H9 (cell line): Measurements from ENCODE around the gene MATN4. TPM values are rescaled to one million over a fixed set of nuclear protein-coding genes. Genes with fewer than 3 reads are reported as not detected.

Experiments
- DNase-seq: peaks from one replicate; pipeline ENCODE4 v3.0.0-alpha.2; 2017
- H2AFZ ChIP-seq: one replicate; pipeline ENCODE4 v1.6.1; 2013; ENCODE audit warnings: mild to moderate bottlenecking, low read length, control low read depth, moderate library complexity
- H2AK5ac ChIP-seq: 2 replicates; pipeline ENCODE4 v1.6.1; 2013; ENCODE audit warnings: low read length, control low read depth, mixed read lengths; ENCODE audit not compliant: insufficient read length
- H2BK120ac ChIP-seq: one replicate; pipeline ENCODE4 v1.6.1; 2013; ENCODE audit warnings: low read depth, mild to moderate bottlenecking, low read length, control low read depth, inconsistent platforms; ENCODE audit not compliant: poor library complexity, severe bottlenecking
- H2BK12ac ChIP-seq: 2 replicates; pipeline ENCODE4 v1.6.1; 2013; ENCODE audit warnings: low read length, control low read depth, mixed read lengths, low read depth; ENCODE audit not compliant: insufficient read length
- H2BK15ac ChIP-seq: 2 replicates; pipeline ENCODE4 v1.6.1; 2013; ENCODE audit warnings: low read depth, low read length, control low read depth
- H2BK20ac ChIP-seq: one replicate; pipeline ENCODE4 v1.6.1; 2013; ENCODE audit warnings: low read depth, mild to moderate bottlenecking, low read length, control low read depth, inconsistent platforms; ENCODE audit not compliant: poor library complexity, severe bottlenecking
- H2BK5ac ChIP-seq: 2 replicates; pipeline ENCODE4 v1.6.1; 2013; ENCODE audit warnings: low read length, control low read depth, mixed read lengths; ENCODE audit not compliant: insufficient read length
- H3K14ac ChIP-seq: 2 replicates; pipeline ENCODE4 v1.6.1; 2013; ENCODE audit warnings: low read length, control low read depth; ENCODE audit not compliant: insufficient read depth
- H3K18ac ChIP-seq: 2 replicates; pipeline ENCODE4 v1.6.1; 2013; ENCODE audit warnings: low read depth, mild to moderate bottlenecking, mixed read lengths, low read length, control low read depth; ENCODE audit not compliant: insufficient read length
- H3K23ac ChIP-seq: 2 replicates; pipeline ENCODE4 v1.6.1; 2013; ENCODE audit warnings: low read length, control low read depth, mixed read lengths, low read depth; ENCODE audit not compliant: insufficient read length
- H3K23me2 ChIP-seq: 2 replicates; pipeline ENCODE4 v1.6.1; 2013; ENCODE audit warnings: low read depth, mild to moderate bottlenecking, mixed read lengths, low read length, control low read depth; ENCODE audit not compliant: insufficient read length, poor library complexity, severe bottlenecking
- H3K27ac ChIP-seq: 2 replicates; pipeline ENCODE4 v1.5.1; 2013; ENCODE audit warnings: low read length, control low read depth, mixed read lengths, low read depth; ENCODE audit not compliant: insufficient read length
- H3K27me3 ChIP-seq: 2 replicates; pipeline ENCODE4 v1.6.1; 2013; ENCODE audit warnings: low read length, control low read depth, inconsistent platforms; ENCODE audit not compliant: insufficient read depth
- H3K4ac ChIP-seq: 2 replicates; pipeline ENCODE4 v1.6.1; 2013; ENCODE audit warnings: low read depth, mild to moderate bottlenecking, control low read depth, inconsistent platforms, low read length, moderate library complexity
- H3K4me1 ChIP-seq: 2 replicates; pipeline ENCODE4 v1.6.1; 2013; ENCODE audit warnings: low read length, control low read depth, inconsistent platforms; ENCODE audit not compliant: insufficient read depth
- H3K4me2 ChIP-seq: 2 replicates; pipeline ENCODE4 v1.6.1; 2013; ENCODE audit warnings: low read length, control low read depth, mixed read lengths; ENCODE audit not compliant: insufficient read length, insufficient read depth
- H3K56ac ChIP-seq: 2 replicates; pipeline ENCODE4 v1.6.1; 2013; ENCODE audit warnings: low read depth, mild to moderate bottlenecking, mixed read lengths, low read length, control low read depth; ENCODE audit not compliant: insufficient read length
- H3K79me1 ChIP-seq: 2 replicates; pipeline ENCODE4 v1.6.1; 2013; ENCODE audit warnings: low read depth, mild to moderate bottlenecking, moderate library complexity, low read length, control low read depth, inconsistent platforms; ENCODE audit not compliant: insufficient read depth, poor library complexity, severe bottlenecking
- H3K79me2 ChIP-seq: 2 replicates; pipeline ENCODE4 v1.6.1; 2013; ENCODE audit warnings: low read length, control low read depth, inconsistent platforms; ENCODE audit not compliant: insufficient read depth
- H3K9ac ChIP-seq: 2 replicates; pipeline ENCODE4 v1.6.1; 2013; ENCODE audit warnings: low read length, control low read depth, mixed read lengths; ENCODE audit not compliant: insufficient read length; ENCODE audit errors: extremely low read depth
- H3K9me3 ChIP-seq: one replicate; pipeline ENCODE4 v1.6.1; 2013; ENCODE audit warnings: low read depth, low read length, inconsistent platforms; ENCODE audit not compliant: control insufficient read depth
- H3T11ph ChIP-seq: one replicate; pipeline ENCODE4 v1.6.1; 2013; ENCODE audit warnings: mild to moderate bottlenecking, low read length, control low read depth, inconsistent platforms
- H4K20me1 ChIP-seq: one replicate; pipeline ENCODE4 v1.6.1; 2013; ENCODE audit not compliant: control insufficient read depth, insufficient read length, insufficient read depth
- H4K5ac ChIP-seq: 2 replicates; pipeline ENCODE4 v1.6.1; 2013; ENCODE audit warnings: low read depth, mild to moderate bottlenecking, mixed read lengths, low read length, control low read depth; ENCODE audit not compliant: insufficient read length
- H4K8ac ChIP-seq: replicated peaks from 2 replicates; pipeline ENCODE4 v1.6.1; 2013; ENCODE audit warnings: low read length, control low read depth, mixed read lengths, low read depth; ENCODE audit not compliant: insufficient read length
- H4K91ac ChIP-seq: 2 replicates; pipeline ENCODE4 v1.6.1; 2013; ENCODE audit warnings: low read depth, mild to moderate bottlenecking, moderate library complexity, mixed read lengths, low read length, control low read depth; ENCODE audit not compliant: insufficient read length
- H3K27ac Mint-ChIP-seq, 3 experiments: 2 replicates in 2 of 3; 3 replicates in 1 of 3; pipeline ENCODE4 v1.8.0; 2020 to 2021; ENCODE audit warnings: mixed read lengths in 3 of 3, mild to moderate bottlenecking in 1 of 3, moderate library complexity in 1 of 3
- H3K27me3 Mint-ChIP-seq: 2 replicates; pipeline ENCODE4 v1.8.0; 2021; ENCODE audit warnings: low read depth, mild to moderate bottlenecking, moderate library complexity, mixed read lengths
- H3K36me3 Mint-ChIP-seq, 3 experiments: 2 replicates in 2 of 3; 3 replicates in 1 of 3; pipeline ENCODE4 v1.8.0; 2020 to 2021; ENCODE audit warnings: low read depth in 3 of 3, mixed read lengths in 3 of 3; ENCODE audit not compliant: insufficient read depth in 1 of 3
- H3K4me1 Mint-ChIP-seq, 2 experiments: 2 replicates each; pipeline ENCODE4 v1.8.0; 2020; ENCODE audit warnings: mixed read lengths in 2 of 2
- H3K4me3 Mint-ChIP-seq, 2 experiments: 2 replicates in 1 of 2; 3 replicates in 1 of 2; pipeline ENCODE4 v1.8.0; 2020 to 2021; ENCODE audit warnings: mild to moderate bottlenecking in 2 of 2, mixed read lengths in 2 of 2, moderate library complexity in 1 of 2
- H3K9me3 Mint-ChIP-seq, 2 experiments: 2 replicates in 1 of 2; 3 replicates in 1 of 2; pipeline ENCODE4 v1.8.0; 2020; ENCODE audit warnings: mild to moderate bottlenecking in 2 of 2, mixed read lengths in 2 of 2, moderate library complexity in 1 of 2
- CTCF ChIP-seq: fragments of 200-600 bp; sonication (generic); conservative IDR thresholded peaks from 3 replicates; pipeline ENCODE4 v1.8.0; 2021; ENCODE audit warnings: antibody characterized with exemption, mild to moderate bottlenecking
- WGBS: extraction: QIAGEN DNeasy Blood & Tissue Kit; methylation state at CpG from one replicate; pipeline ENCODE4 v1.1.7; 2013; ENCODE audit warnings: missing lambda C conversion rate, low lambda C conversion rate, mixed read lengths; ENCODE audit not compliant: insufficient read length; ENCODE audit errors: extremely low coverage; 5-methylcytosine and 5-hydroxymethylcytosine counted together
- total RNA-seq: library from RNA; stranded (reverse); gene quantifications from 2 replicates; pipeline ENCODE4 v1.2.1, GENCODE V29; 2021

MATN4 gene
- total RNA-seq, 1 experiment from 2014 or later, result 0.11 TPM

- DNase-seq, result no peak
- H3K4me2 ChIP-seq, result no peak overlapping the region
- no peak overlapping the region for H4K8ac ChIP-seq
- H3K27ac ChIP-seq, result no peak overlapping the region
- H4K91ac ChIP-seq, result no peak overlapping the region
- WGBS, result no CpG with 5 or more reads among the region's 6 CpGs
- no peak overlapping the region for H2BK20ac ChIP-seq
- no peaks in the 10 kb centered on the region for H3K79me1 ChIP-seq
- no peak overlapping the region for H2AK5ac ChIP-seq
- no peak overlapping the region for H3T11ph ChIP-seq
- H2BK12ac ChIP-seq, result no peak overlapping the region
- no peaks in the 10 kb centered on the region for H3K4me1 Mint-ChIP-seq
- no peaks in the 10 kb centered on the region for H3K9me3 ChIP-seq
- H2BK15ac ChIP-seq, result no peak overlapping the region
- H3K36me3 Mint-ChIP-seq, result no peaks in the 10 kb centered on the region
- no peak overlapping the region for H3K56ac ChIP-seq
- no peaks in the 10 kb centered on the region for H3K4me1 ChIP-seq
- no peaks in the 10 kb centered on the region for H3K9me3 Mint-ChIP-seq
- H3K23ac ChIP-seq, result no peak overlapping the region
- H3K27me3 ChIP-seq, result no peaks in the 10 kb centered on the region
- H4K5ac ChIP-seq, result no peak overlapping the region
- H2AFZ ChIP-seq, result no peak overlapping the region
- H4K20me1 ChIP-seq, result no peaks in the 10 kb centered on the region
- H2BK5ac ChIP-seq, result no peak overlapping the region
- peaks cover 55% of the 10 kb centered on the region for H3K27me3 Mint-ChIP-seq
- no peaks in the 10 kb centered on the region for H3K79me2 ChIP-seq
- H3K4ac ChIP-seq, result no peak overlapping the region
- H3K27ac Mint-ChIP-seq, result no peak overlapping the region
- no peaks in the 10 kb centered on the region for H3K23me2 ChIP-seq
- no peak for TF ChIP-seq CTCF
- no peak overlapping the region for H3K4me3 Mint-ChIP-seq
- no peak overlapping the region for H3K9ac ChIP-seq
- no peak overlapping the region for H3K14ac ChIP-seq
- H3K18ac ChIP-seq, result no peak overlapping the region
- H2BK120ac ChIP-seq, result no peak overlapping the region
Observed at GRCh38 chr20:45246109-45246508, 62.0 kb downstream of the MATN4 start.

Other genes starting within 250 kb of the MATN4 start
- gene KCNS1, start 207.2 kb downstream of the MATN4 start, total RNA-seq, result 0.98 and 0.99 TPM in 2 replicates
- not detected in 2 replicates for gene WFDC5, start 193.1 kb downstream of the MATN4 start, total RNA-seq
- not detected in 2 replicates for gene WFDC12, start 183.8 kb downstream of the MATN4 start, total RNA-seq
- gene PI3, start 133.4 kb downstream of the MATN4 start, total RNA-seq, result not detected in 2 replicates
- 1.4 and 2.0 TPM in 2 replicates for gene SEMG1, start 101.3 kb downstream of the MATN4 start, total RNA-seq
- gene SEMG2, start 86.9 kb downstream of the MATN4 start, total RNA-seq, result not detected in 2 replicates
- not detected in 2 replicates for gene SLPI, start 53.7 kb downstream of the MATN4 start, total RNA-seq
- gene RBPJL, start 1.5 kb downstream of the MATN4 start, total RNA-seq, result 0.28 TPM in 1 of 2 replicates, not detected in the other
- gene SDC4, start 40.1 kb upstream of the MATN4 start, total RNA-seq, result 50.7 and 54.3 TPM in 2 replicates
- gene SYS1, start 54.9 kb upstream of the MATN4 start, total RNA-seq, result 18.6 and 21.0 TPM in 2 replicates
- gene TP53TG5, start 70.0 kb upstream of the MATN4 start, total RNA-seq, result 0.59 TPM in 1 of 2 replicates, not detected in the other
- 39.1 and 39.3 TPM in 2 replicates for gene DBNDD2, start 100.0 kb upstream of the MATN4 start, total RNA-seq
- 73.9 and 78.9 TPM in 2 replicates for gene PIGT, start 107.8 kb upstream of the MATN4 start, total RNA-seq
- 57.1 and 59.6 TPM in 2 replicates for gene WFDC2, start 161.5 kb upstream of the MATN4 start, total RNA-seq
- gene SPINT3, start 207.3 kb upstream of the MATN4 start, total RNA-seq, result not detected in 2 replicates
- gene WFDC6, start 231.2 kb upstream of the MATN4 start, total RNA-seq, result not detected in 2 replicates
- not detected in 2 replicates for gene EPPIN, start 239.1 kb upstream of the MATN4 start, total RNA-seq